Measurements from ENCODE around the gene FGF5.
"Not testable (repeated sequence)": the region's sequence is repeated elsewhere in the genome, so short reads cannot be mapped to it uniquely, and the experiment has no call there.

The FGF5 gene

DNA sequence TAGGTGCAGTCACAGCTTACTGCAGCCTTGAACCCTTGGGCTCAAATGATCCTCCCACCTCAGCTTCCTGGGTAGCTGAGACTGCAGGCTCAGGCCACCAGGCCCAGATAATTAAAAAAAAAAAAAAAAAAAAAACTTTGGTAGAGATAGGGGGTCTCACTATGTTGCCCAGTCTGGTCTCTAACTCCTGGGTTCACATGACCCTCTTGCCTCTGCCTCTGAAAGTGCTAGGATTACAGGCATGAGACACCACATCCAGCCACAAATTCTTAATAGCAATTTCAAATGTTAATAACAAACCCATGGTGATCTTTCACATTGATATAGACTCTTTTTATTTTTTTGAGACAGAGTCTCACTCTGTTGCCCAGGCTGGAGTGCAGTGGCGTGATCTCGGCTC lies 12.3 kb upstream of the FGF5 start:
- no peak for DNase-seq (ENCODE audit: low read depth)

DNA sequence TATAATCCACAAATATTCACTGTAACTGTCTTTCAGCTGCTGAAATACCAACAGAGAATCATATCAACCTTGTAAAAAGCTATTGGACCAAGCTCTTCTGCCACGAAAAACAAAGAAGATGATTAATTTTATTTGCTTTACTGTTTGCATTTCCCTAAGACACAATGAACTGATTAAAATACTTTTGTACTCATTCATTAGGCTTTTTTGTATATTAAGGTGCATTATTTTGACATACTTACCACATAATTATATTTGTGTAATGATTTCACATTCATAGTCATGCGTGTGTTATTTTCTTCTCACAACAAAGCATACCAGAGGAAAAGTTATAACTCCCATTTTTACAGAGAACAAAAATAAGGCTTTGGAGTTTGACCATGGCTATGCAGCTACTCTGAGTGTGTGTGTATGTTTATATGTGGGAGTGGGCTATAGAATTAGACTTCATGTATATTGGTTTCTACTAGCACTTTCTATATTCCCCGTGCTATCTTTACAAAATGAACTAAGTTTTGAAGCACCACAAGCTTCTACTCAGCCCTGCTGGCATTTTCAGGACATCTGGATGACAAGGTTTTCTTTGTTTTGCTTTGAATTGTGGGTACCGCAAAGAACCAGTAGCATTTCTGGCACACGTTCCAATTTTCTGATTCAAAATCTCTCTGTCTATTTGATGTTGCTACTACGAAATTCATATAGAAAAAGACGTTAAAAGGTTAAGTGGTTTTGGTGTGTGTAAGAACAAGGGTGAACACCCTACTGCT lies 11.0 kb upstream of the FGF5 start:
- DNase-seq (ENCODE audit: low read depth), result no peak

DNA sequence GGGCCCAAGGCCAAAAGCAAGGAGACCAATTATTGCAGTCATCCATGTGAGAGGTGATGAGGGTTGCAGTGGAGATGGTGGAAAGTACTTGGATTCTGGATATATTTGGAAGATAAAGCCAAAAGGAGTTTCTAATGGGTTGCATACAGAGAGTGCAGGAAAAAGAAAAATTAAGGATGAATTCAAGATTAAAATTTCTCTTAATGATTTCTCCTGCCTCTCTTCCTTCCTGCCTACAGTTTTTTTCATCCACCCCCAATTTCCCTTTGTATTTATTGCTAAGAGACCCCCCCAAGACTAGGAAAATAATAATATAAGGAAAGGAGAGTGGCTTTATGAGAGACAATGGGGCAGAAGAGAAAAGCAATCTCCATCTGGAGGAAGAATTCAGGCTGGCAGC lies 8.6 kb upstream of the FGF5 start:
- DNase-seq (ENCODE audit: low read depth), result no peak

DNA sequence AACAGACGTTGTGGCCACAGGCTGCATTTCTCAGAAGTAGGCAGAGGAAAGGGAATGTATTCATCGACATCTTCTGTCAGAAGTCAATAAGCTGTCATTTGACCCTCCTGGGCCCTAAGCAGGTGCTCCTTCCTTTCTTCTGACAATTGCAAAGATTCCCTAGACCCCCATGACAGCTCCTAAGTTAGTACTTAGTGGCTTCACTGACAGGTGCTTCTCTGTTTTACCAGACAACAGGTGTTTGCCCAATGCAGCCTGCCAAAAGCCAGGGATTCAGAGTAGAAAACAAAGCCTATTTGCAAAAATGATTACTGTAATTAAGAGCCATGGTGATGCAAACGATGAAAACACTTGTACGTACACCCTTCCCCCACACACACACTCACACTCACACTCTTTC lies 7.5 kb upstream of the FGF5 start:
- no peak for DNase-seq (ENCODE audit: low read depth)

DNA sequence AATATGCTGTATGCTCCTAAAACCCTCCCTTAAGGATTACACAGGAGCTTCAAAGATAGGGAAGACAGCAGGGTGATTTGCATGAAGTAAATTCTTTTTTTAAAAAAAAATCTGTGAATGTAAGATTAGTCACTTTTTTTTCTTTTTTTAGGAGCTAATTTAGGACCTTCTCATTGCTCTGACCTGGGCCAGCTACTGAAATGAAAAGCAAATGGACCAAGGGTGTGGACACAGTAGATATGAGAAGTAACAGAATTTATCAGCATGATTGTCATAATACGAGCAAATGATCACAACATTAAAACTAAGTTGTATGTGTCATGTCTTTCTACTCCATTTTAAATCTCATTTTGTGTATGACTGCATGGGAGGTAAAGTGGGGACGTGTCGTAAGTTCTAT lies 6.6 kb upstream of the FGF5 start:
- DNase-seq (ENCODE audit: low read depth), result no peak

DNA sequence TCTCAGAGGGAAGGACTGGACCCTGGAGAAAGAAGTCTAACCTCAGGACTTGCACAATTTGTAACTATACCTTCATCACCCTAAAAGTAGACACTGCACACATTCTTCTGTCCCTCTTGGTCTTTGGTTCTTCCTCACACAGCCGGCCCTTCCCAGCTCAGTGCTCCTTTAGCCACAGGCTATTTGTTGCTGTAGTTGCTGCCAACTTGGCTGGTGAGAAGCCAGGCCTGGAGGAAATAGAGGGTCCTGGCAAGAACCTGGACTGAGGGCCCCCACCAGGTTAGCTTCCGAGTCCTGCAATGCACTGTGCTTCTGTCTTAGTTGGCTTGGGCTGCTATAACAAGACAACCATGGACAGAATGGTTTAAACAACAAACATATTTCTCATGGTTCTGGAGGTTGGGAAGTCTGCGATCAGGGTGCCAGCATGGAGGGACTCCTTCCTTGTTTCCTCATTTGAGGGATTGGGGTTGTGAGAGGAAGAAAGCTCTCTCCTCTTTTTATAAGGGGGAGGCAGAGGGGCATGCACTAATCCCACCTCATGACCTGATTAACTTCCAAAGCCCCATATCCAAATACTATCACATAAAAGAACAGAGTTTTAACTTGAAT lies 4.4 kb upstream of the FGF5 start:
- DNase-seq (ENCODE audit: low read depth), result no peak

DNA sequence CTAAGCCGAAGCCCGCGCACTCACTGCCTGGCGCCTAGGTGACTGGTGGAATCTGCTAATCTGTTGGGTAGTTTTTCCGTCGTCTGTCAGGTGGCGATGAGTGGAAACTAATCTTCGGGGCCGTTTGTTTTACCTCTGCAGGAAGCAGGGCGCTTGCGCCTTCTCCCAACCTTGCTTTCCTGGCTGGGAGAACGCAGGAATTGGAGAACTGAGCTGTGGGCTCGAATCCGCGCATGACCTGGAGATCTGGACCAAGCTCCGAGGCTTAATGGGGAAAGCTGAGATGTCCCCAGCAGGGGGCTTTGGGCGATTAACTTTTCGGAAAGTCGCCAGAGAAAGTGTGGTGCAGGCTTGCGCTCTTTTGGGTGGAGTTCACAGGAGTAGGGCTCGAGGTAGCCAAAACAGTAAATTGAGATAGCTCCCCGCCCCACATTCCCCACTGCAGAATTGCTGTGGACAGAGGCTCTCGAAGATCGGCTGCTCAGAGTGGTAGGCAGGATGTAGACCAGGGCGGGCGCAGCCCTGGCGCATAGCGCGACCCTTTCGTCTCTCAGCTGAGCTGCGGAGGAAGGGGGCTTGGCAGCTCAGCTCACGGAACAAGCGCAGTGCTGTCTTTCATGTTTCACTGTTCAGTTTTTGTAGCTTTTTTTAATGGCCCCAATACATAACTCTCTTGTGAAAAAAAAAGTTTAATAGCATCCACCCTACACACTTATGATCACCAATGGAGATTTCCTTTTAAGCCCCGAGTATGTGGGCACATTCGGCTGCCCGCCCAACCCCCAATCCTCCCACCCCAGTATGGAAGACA lies 2.7 kb upstream of the FGF5 start:
- DNase-seq (ENCODE audit: low read depth), result no peak

DNA sequence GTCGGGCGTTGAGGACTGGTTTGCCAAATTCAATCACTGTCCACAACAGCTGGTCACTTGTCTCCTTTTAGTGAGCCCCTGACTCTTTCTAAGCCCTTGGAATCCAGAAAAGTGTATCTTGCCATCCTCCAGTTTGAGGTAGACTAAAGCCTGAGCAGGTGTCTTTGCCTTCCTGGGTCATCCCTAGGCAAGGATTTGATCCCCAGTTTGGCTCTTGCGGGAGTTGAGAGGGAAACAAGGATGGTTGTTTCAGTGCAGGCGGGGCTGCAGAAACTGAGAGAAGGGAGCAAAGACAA lies 2.2 kb upstream of the FGF5 start:
- no peak for DNase-seq (ENCODE audit: low read depth)

DNA sequence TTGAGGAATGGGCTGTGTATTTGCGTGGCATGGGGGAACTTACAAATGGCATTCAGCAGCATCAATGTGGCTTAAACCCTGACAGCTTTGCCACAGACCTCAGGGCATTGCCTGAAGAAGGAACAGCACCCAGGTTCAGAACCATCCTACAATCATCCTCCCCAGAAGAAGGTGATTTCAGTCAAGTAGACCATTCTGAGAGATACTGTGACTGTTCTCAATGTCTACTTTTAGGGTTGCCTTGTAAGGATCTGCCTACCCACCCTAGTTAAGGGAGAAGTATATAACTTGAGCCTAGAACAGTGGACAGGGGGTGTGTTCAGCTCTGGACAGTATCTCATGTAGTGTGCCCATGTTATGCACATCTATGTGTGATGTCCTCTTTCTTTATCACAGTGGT lies 1.6 kb upstream of the FGF5 start:
- DNase-seq (ENCODE audit: low read depth), result no peak

DNA sequence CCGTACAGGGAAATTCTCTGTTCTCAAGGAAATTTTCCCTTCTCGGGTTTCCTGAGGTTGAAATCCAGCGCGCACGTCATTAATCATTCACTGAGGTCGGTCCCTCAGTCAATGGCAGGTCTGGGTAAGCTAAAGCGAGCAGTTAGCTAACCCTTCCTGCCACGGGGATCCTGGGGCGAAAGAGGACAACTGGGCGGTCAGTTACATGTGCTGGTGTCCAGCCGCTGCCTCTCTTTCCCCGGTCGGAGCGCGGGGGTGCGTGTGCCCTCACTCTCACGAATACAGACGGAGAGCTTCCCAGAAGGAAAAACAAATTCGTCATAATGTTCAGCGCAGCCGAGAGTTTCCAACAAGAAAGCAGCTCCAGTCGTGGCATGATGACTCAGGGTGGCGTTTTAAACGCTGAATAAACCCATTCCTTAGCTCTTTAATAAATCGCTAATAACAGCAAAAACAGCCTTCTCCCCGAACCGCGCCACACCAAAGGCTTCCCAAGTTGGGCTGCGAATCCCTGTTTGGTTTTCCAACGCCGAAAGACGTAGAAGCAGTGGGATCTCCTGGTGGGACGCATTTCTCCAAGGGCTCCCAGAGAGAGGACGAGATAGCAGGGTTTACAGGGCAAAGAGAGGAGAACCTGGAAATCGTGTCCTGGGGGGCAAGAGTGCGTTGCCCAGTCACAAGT lies 752 bp upstream of the FGF5 start:
- peak; percentile 53 for DNase-seq (ENCODE audit: low read depth)

DNA sequence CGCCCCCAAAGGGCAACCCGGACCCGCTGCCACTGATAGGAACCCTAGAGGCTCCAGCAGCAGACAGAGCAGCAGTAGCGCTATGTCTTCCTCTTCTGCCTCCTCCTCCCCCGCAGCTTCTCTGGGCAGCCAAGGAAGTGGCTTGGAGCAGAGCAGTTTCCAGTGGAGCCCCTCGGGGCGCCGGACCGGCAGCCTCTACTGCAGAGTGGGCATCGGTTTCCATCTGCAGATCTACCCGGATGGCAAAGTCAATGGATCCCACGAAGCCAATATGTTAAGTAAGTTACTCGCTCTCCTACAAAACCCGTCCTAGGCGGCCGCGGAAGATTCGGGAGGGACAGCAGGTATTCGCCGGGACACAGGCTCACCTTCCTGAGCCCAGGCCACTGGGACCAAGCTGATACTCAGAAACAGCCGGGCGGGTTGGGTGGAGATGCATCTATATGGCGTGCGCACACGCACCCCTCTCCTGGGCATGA lies 477 bp downstream of the FGF5 start:
- peak; percentile 38 for DNase-seq (ENCODE audit: low read depth)

DNA sequence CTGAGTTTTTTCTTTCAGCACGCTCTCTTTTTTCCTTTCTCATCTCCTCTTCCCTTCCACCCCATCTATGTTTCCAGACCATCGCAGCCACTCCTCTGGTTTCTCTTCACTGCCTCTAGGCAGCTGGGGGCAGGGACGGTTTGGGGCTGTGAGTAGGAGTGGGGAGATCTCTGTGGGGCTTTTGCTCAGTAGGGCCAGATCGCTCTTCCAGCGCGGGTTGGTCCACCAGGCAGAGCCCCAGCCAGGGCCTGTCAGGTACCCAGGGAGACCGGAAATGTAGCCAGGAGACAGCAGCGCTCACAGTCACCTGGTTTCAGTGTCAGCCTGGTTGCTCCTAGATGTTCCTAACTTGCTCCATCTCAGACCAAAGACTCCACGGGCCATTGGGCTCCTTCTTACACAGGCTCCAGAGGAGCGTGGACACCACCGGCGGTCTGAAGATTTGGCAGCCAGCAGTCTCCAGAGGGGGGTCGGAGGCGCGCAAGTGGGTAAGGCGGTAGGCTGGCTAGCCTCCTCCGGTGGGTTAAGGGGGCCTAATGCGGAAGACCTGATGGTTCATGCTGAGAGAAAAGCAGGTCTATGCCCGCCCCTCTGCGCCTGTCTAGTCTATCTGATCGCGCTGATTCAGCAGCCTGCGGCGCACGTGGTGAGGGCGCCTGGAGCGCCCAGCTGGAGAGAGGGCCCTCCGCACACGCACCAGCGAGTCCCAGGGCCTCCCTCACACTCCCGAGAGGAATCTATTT lies 1.8 kb downstream of the FGF5 start:
- DNase-seq (ENCODE audit: low read depth), result no peak

DNA sequence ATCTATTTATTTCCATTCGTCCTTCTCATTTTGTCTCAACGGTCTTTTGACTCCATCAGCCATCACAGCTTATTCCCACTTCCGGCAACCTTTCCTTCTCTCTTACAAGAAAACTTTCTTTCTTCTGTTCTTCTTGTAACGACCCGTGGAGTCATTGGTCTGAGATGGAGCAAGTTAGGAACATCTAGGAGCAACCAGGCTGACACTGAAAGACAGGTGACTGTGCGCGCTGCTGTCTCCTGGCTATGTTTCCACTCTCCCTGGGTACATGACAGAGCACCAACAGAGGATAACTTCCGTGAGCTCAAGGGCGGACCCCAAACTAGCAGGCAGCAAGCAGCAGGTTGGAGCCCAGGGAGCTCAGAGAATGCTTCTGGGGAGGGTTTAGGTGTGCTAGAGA lies 2.5 kb downstream of the FGF5 start:
- DNase-seq (ENCODE audit: low read depth), result no peak

DNA sequence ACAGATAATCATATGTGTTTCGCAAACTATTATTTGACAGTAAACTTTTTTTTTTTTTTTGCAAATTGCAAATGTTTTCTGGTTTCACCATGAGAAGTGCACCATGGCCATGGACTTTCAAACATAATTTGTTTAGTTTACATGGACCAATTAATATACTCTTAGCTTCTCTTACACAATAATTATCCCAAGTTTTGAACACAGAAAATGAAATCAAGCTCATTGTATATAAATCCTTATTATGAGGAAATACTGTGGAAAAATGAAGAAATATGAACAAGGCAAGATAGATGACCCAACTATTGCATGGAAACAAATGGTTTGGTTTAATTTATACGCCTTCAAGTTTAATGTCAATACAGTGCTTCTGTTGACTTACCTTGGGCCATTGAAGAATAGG lies 3.9 kb downstream of the FGF5 start:
- no peak for DNase-seq (ENCODE audit: low read depth)

DNA sequence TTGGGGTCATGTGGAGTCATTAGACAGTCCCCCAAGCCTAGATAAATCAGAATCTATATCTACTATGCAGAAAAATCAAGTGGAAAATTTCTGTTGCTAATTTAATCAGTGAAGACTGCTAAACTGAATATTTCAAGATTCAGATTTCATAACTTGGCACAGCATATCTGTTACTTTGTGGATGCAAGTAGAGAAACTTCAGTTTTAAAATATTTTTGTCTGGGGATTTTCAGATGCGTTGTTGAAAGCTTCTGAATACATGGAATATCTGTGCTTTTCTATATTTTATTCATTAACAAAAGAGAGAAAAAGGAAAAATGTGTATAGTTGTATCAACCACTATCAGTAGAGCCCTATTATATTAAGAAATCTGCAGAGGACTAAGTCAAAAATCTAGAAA lies 4.4 kb downstream of the FGF5 start:
- no peak for DNase-seq (ENCODE audit: low read depth)

DNA sequence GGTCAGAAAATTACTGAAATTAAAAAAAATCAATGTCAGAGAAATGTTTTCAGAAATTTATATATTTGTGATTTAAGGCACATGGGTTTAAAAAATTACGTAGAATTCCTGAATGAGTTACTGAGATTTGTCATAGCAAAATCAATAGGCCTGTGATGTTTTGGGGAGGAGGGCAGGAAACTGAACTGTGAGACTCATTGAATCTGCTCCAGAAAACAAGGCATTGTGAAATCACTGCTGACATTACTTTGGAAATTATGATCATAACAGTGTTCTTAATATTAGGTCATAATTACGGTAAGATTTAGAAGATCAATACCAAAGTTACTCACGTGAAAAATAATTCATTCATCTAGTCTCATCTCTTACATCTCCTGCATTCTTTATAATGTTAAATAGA lies 5.3 kb downstream of the FGF5 start:
- no peak for DNase-seq (ENCODE audit: low read depth)

DNA sequence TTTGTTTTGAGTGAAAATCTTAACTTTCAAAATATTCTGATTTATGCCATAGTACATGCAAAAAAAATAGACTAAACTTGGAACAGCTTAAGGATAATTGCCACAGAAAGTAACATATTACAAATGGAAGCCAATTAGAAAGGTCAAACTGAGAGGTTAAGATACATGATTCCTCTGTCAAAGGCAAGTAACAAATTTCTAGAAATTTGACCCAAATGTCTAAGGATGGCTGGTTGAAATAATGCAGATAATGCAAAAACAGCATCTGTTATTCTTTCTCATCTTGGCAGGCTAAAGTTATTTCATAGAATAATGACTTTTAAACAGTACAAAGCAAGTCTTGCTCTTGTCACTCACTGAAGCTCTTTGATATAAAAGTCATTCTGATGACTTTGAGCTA lies 10.5 kb downstream of the FGF5 start:
- no peak for DNase-seq (ENCODE audit: low read depth)

DNA sequence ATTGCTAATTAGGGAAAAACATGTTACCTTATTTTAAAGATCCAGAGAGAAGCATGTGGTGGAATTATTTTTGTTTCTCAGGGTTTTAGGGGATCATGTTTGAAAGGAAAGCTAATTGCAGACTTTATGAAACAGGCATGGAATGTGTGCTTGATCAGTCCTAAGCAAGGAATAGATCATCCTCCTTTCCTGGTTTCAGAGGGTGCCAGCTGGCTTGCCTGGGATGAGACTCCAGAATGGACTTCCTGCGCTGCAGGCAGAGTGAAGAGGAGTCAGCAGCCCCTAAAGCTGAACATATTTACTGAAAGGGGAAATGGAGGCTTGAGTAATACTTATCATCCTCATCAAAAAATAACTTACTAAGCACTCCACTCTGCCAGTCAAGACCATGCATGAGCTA lies 13.3 kb downstream of the FGF5 start:
- no peak for DNase-seq (ENCODE audit: low read depth)

DNA sequence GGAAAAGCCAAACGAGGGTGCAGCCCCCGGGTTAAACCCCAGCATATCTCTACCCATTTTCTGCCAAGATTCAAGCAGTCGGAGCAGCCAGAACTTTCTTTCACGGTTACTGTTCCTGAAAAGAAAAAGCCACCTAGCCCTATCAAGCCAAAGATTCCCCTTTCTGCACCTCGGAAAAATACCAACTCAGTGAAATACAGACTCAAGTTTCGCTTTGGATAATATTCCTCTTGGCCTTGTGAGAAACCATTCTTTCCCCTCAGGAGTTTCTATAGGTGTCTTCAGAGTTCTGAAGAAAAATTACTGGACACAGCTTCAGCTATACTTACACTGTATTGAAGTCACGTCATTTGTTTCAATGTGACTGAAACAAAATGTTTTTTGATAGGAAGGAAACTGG lies 20.0 kb downstream of the FGF5 start:
- DNase-seq (ENCODE audit: low read depth), result no peak

DNA sequence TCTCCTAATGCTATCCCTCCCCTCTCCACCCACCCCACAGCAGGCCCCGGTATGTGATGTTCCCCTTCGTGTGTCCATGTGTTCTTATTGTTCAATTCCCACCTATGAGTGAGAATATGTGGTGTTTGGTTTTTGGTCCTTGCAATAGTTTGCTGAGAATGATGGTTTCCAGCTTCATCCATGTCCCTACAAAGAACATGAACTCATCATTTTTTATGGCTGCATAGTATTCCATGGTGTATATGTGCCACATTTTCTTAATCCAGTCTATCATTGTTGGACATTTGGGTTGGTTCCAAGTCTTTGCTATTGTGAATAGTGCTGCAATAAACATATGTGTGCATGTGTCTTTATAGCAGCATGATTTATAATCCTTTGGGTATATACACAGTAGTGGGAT lies 24.2 kb downstream of the FGF5 start:
- not testable (repeated sequence) for DNase-seq (ENCODE audit: low read depth)

DNA sequence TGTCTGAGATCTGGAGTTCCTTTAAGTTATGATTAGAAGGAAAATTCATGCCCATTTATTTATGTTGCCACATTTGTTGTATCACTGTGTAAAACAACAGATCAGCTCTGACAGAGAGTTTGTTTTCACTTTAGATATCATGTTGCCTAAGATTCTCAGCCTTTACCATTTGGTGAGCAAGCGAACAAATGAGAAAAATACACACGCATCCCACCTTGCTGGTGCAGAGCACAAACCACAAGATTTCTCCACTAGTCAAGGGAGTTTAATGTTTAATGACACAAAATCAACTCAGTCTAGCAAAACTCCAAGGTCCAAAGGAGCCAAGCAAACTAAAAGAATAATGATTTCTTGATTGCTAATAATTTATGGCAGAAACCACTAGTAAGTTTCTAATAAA lies 27.7 kb downstream of the FGF5 start:
- no peak for DNase-seq (ENCODE audit: low read depth)

DNA sequence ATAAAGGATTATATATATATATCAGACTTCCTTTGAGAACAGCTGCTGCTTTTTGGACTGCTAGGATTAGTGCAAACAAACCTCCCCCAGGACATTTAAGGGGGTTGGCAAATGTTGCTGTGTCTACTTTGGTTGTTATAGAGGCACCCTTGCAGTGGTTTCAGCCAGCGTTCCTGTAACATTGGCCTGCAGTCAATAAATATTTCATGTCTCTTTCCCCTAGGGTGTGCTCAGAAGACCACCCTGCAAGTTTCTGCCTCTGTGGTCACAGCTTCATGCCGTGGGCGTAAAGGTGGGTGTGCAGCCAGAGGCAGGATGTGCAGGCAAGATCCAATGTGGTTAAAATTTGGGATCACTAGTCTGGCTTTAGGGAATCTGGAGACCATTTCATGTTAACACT lies 28.9 kb downstream of the FGF5 start:
- DNase-seq (ENCODE audit: low read depth), result no peak
